ENCODE measurements around the gene FBXO41.

The FBXO41 gene

DNA sequence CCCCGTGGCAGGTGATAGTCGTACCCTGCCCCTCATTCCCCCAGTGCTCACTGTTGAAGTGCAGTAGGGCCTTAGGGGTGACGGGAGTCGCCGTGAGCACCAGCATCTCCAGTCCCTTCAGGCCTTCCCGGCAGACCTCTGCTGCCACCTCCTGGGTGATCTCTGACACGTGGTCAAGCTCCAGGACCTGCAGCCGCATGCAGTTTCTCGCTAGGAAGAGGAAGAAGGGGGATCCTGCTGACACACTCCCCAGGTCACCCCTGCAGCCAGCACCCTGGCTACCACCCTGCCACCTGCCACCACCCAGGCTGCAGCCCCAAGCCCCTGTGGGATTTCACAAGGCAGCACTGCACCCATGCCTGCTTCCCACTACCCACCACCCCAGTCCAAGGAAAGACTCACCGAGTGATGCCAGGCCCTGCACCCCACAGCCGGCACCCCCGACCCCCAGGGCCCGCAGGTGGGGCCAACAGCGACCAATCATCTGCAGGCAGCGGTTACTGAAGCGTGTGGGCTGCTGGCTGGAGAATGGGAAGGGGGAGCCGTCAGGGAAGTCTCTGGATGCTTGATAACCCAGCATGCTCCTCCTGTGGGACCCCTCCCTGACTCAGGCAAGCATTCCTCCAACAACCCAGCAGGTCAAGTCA lies 23.8 kb downstream of the FBXO41 start:
- DNase-seq = peak in 1 of 5 experiments; percentile 16

GRCh38 chr2:73259704-73260337 lies 24.5 kb downstream of the FBXO41 start:
- DNase-seq = no peak

GRCh38 chr2:73259276-73259675 lies 25.0 kb downstream of the FBXO41 start:
- no peak for DNase-seq

DNA sequence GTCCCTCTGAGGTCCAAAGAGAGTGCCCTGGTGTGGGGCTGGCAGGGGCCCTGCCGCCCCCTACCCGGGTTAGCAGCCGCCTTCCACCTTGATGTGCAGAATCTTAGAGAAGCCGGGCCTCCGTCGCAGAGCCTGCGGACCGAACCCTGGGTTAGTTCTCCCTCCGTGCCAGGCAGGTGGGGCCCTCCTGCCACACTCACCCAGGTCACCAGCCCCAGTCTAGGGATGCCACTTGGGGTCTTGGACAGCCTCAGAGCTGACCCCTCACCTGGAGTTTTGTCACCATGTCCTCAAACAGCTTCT lies 25.4 kb downstream of the FBXO41 start:
- DNase-seq = no peak

DNA sequence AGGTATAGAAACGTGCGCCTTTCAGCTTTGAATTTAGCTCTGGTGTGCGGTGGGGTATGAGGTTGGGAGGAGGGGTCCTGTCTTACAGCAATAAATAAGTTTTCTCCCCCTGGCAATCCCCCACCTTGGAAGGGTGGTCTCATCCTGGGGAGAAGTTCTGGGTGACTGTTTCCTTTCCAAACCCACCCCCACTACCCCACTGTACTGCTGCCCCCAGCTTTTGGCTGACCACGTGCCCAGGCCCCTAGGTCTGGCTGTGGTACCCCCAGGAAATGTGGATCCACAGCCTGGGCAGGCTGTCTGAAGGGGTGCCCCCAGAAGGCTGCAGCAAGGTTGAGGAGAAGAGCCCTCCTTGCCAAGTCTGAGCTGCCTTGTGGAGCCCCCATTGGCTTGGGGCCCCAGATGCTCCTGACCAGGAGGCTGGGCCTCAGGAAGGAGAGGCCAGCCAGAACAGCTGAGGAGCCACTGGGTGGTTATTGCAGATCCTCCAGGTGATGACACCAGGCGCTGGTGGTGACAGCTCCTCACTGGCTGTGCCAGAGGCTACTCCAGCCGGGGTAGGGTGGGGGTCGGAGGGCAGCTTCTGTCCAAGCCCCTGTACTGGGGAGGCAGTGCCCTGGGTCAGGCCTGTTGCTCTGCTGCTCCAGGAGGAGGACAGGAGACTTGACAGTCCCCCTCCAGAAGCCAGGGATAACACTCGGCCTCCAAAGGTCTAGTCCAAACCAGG lies 25.9 kb downstream of the FBXO41 start:
- no peak for DNase-seq

- DNase-seq = peak in 1 of 5 experiments; percentile 17
Measured at GRCh38 chr2:73257425-73258125, 26.7 kb downstream of the FBXO41 start.

DNA sequence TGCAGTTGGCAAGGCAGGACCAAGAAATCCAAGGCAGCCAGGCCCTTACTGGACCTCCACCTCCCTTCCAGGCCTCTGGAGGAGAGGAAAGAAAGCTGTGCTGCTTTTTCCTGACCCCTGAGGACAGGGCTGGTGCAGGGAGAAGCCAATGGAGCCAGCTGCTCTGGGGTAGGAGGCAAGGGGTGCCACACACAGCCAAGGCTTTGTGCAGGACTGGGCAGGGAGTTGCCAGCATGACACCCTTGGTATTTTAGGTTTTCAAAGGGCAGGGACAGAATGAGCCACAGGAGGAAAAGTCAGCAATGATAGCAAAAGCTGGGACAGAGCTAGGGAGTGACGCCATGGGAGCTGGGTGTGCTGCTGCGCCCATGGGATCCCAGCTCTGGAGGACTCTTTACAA lies 27.3 kb downstream of the FBXO41 start:
- DNase-seq = no peak

DNA sequence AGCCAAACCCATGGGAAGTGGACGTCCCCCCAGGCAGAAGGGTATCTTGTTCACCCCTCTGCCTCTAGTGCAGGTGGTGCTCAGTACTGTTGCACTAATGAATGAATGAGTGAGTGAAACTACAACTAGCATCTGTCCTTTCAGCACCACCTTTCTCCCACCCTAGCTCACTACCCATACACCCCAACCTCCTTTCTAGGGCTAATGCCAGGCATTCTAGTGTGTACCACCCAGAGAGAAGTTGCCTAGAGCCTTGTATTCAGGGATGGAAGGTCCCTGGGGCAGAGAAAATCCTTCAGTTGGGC lies 27.7 kb downstream of the FBXO41 start:
- no peak for DNase-seq

DNA sequence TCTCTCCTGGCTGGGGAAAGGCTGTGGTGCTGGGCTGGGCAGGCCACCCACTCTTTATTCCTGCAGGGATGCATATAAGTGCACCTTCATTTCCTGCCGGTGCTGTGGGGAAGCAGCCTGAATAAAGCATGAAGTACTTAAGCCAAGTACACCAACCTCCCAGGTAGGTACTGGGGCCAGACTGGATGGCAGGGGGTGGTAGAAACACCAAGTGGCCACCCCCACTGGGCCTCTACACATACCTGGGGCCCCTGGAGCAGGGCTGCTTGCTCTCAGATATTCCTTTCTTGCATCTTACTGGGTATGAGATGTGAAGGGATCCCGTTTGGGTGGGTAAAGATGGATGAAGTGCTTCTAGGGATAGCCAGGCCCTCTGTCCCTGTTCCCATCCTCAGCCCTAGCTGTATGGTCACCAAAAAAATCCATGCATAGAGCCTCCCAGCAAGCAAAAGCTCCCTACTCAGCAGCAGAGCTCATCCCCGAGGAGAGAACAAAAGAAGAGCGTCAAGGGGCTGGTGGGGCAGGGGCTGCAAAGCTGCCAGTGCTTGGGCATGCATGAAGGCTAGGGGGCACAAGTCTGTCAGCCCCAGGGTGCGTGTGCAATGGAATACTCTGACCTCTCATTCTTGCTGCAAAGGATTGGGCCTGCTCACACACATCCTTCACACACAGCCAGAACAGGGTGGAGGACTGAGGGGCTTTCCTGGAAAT lies 28.2 kb downstream of the FBXO41 start:
- DNase-seq = no peak

- no peak for DNase-seq
Measured at GRCh38 chr2:73255007-73255644, 29.2 kb downstream of the FBXO41 start.

DNA sequence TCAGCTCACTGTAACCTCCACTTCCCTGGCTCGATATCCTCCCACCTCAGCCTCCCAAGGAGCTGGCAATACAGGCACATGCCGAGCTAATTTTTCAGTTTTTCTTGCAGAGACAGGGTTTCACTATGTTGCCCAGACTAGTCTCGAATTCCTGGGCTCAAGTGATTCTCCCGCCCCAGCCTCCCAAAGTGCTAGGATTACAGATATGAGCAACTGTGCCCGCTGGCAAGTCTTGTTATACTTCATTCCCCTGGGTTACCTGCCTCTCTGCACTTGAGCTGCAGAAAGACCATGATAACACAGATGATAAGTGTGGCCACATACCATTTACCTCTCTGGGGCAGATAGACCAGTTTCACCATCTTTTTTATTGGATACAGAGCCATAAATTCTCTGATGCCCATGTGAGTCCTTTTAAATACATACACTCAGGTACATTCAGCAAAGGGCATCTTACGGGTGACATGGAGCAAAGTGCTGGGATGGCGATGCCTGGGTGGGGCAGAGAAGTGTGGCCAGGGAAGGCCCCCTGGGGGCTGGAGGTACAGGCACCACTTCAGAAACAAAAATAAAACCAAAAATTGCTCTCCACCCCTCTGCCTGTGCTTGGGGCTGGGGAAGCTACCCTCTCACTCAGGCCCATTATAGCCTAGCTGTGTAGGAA lies 29.8 kb downstream of the FBXO41 start:
- no peak for DNase-seq

DNA sequence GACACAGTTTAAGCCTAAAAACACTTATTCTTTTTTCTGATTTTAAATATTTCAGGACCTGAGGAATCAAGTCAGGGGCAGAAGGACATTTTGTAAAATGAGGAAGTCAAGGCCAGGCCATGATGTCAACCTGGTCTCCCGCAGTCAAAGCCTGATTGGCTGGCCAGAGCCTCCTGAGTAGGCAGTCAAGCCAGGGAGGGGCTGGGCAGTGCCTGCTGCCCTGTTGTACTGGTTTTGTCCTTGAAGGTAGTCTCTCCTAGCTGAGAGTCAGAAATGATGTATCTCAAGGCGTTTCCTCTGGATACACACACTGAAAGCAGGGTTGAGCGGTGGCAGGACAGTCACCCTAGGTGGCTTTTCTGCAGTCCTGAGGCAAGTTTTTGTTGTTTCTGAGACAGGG lies 30.4 kb downstream of the FBXO41 start:
- DNase-seq = no peak

DNA sequence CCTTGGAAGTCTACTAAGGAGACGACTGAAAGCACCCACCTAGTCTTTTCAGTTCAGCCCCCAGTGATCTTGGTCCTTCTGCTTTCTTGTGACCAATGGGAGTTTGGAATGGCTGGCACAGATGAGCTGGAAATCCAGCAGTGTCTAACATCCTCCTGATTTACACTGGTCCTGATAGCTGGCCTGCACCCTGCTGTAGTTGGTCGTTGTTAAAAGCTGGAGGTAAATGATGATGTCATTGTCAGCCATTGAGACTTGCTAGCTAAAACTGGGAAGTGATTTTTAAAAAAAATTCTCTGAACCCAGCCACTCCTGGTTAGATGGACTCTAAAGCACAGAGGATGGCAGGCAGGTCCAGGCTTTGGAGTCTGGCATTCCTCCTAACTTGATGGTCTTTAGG lies 30.9 kb downstream of the FBXO41 start:
- DNase-seq = no peak

- DNase-seq = no peak
Measured at GRCh38 chr2:73252238-73253027, 31.8 kb downstream of the FBXO41 start.

- no peak for DNase-seq
Measured at GRCh38 chr2:73250872-73251846, 33.1 kb downstream of the FBXO41 start.

- DNase-seq = no peak
Measured at GRCh38 chr2:73249636-73250035, 34.6 kb downstream of the FBXO41 start.

DNA sequence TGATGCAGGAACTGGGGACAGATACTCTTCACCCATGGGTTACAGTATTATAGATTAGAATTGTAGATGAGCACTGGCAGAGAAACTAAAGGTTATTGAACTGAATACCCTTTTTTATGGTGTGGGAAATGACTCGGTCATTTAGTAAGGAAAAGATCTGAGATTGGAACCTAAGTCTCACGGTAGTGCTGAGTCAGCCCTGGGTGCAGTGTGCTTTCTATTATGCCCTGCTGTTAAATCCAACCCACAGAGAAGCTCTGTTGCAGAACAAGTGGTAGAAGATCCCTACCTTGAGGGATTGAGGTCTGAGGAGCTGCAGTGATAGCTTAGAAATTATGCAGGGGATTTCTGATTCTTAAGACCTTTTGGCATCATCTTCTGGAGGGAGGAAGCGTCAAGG lies 37.4 kb downstream of the FBXO41 start:
- no peak for DNase-seq

- peak in 1 of 5 experiments; percentile 48 for DNase-seq
Measured at GRCh38 chr2:73244580-73244979, 39.7 kb downstream of the FBXO41 start.

GRCh38 chr2:73243884-73244570 lies 40.3 kb downstream of the FBXO41 start:
- DNase-seq = peak in 1 of 5 experiments; percentile 30

Data from T-helper 2 cell (primary cell).